HG03378 (cell line): ENCODE data around the gene CD180.

Experiments
- ATAC-seq: cut with Tn5 transposase; IDR thresholded peaks from one replicate; pipeline ENCODE4 v1.9.1; 2021; ENCODE audit warnings: mild to moderate bottlenecking, moderate library complexity; ENCODE audit not compliant: unreplicated experiment

Gene CD180

DNA sequence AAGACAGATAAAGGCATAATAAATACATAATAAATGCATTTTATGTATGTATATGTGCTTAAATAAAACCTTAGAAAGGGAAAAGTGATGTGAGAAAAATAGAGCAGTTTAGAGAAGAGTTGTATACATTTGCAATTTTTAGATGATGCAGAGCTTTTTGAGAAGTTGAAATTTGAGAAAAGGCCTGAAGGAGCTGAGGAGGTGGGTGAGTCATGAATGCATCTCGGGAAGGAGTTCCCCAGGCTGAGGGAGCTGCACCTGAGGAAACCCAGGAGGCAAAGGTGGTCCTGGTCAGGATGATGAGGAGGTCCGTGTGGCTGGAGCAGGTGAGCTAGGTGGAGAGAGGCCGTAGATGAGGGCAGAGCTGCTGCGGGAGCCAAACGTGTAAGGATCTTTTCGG is 17.4 kb upstream of the CD180 start:
- ATAC-seq = no peak

DNA sequence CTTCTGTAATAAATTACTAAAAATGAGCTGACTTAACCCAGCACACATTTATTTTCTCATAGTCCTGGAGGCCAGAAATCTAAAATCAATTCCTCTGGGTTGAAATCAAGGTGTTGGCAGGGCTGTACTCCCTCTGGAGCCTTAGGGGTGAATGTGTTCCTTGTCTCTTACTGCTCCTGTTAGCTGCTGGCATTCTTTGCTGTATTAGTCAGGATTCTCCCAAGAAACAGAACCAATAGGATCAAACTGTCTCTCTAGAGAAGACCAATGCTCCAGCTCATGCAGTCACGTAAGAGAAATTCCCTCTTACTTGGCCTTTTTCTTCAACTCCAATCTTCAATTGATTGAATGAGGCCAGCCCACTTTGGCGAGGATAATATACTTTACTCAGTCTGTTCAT is 15.3 kb upstream of the CD180 start:
- ATAC-seq = no peak

DNA sequence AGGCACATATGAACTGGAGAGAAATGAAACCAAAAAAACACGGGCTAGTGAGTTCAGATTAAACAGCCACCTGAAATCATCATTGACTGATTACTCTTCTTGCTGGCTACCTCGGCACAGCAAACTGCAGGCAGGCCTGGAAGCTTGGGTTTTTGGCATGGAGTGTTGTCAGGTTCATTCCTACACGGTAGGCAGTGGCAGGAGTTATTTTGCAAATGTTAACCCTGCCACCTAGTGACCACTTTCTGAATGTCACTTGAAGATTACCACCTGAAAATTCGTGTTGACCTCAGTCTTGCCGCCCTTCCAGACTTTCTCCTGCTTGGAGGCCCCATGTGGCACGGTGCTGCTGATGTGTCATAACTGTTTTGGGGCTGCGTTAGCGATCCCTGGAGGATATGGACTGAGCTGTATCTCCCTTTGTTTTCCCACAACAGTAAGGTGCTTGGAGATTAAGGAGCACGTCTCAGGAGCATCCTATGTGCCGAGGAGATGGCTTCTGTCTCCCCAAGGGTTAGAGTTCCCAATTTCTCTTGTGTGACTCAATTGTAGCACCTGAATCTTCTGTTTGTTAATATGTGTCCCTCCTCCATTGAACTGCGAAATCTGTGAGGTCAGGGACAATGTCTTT is 12.7 kb upstream of the CD180 start:
- peak; percentile 25 for ATAC-seq

DNA sequence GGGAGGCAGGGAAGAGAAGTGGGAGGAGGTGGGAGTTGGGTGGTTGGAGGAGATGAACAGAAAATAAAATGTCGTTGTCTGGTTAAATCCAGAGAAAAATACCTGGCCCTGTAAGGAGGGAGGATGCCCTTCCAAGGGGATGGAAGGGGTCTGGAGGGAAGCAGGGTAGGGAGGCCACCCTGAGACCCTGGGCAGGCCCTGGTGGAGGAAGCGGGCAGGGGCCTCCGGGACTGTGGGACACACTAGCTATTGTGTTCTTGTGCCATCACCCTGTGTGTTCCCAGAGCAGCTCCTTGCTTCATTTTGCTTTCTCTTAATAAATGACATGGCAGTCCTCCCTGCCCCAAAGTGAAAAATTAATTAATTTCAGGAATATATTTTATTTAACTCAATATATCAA is 11.8 kb upstream of the CD180 start:
- no peak for ATAC-seq

DNA sequence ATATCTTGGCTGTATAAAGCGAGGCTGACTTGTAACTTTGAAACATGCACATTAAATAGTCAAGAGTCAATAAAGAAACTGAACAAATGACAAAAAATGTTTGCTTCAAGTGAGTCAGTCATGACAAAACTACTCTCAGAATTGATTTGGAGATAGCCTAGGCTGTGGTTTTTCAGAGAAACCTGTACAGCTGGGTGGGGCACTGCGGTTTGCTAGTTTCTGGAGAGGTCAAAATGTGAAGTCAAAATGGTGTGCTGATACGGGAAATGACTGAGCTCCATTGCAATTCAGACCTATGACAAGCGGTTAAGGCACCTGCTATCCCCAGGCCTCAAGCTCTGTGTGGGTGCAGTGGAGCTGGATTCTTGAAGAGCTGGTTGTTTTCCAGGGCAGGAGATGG is 10.3 kb upstream of the CD180 start:
- peak; percentile 85 for ATAC-seq

DNA sequence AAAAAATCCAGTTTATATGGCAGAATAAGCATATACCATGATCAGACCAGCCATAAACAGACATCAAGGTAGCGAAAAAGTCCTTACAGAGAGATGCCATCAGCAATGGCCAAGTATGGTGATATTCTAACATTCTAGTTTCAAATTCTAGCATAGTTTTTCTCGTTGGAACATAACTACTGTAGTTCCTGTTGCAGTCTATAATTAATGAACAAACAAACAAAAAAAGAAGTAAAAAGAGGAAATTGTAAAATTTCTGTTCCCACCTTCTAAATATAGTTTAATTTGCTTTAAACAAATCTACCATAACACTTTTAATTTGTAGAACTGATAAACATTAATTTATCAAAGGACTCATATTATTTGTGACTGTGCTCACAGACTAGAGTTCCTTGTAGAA is 9.9 kb upstream of the CD180 start:
- ATAC-seq = no peak

DNA sequence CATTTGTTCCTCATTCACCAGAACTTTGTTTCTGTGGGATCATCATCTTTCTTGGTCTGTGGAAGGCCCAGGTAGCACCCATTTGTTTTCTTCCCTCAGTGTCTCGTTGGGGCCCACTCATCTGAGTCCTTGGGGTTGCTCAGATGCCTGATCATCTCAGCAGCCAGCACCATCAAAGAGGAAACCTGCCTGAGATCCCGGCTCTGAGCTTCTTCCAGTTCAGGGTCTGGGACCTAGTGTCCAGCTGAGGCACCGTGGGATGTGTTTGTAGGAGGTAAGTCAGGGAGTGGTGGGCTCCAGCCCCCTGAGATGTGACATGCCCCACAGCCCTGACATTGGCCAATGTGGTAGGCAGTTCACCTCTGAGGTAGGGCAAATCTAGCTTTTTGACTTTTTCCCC is 9.4 kb upstream of the CD180 start:
- ATAC-seq = no peak

DNA sequence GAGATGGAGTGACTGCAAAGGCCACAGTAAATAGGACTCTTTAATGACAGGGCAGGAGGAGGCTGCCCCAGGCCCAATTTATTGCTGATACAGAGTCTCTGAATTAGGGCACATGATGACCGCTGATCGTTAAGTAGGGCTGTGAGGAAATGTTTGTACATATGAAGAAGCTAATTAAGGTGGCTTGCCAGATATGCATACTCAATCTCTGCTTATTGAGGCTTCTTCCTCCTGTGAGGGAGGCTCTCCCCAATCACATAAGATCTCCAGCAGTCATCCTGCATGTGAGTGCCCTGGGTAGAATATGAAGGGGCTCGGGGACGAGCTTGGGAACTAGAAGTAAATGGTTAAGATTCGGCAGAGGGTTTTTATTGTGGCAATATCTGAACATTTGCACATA is 8.2 kb upstream of the CD180 start:
- no peak for ATAC-seq

DNA sequence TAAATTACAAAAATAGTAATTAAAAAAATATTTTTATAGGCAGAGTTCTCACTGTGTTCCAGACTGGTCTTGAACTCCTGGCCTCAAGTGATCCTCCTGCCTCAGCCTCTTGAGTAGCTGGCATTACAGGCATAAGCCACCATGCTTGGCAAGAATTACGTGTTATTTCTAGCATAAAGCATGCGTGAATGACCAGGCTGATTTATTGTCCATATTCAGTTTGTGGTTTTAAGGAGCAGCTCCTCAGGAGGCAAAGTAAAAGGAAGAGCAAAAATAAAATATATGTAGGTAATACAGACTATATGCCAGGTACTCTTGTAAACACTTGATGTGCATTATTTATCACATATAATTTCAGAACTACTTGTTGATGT is 7.1 kb upstream of the CD180 start:
- no peak for ATAC-seq

DNA sequence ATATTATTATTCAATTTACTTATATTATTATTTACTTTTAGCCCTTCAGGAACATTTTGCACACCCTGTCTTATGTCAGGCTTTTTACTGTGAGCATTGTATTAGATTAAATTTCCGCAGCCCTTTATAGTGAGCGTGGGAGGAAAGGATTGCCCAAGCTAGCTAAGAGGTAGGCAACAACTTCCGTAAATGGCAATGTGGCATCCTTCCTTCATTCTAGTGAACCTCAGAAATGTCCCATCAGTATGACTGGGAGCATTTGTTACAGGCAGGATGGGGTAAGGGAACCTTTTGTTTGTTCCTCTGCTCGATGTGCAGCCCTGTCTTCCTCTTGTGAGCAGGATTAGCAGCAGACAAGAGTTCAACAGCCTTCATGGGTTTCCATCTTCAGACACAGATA is 6.2 kb upstream of the CD180 start:
- ATAC-seq = no peak

DNA sequence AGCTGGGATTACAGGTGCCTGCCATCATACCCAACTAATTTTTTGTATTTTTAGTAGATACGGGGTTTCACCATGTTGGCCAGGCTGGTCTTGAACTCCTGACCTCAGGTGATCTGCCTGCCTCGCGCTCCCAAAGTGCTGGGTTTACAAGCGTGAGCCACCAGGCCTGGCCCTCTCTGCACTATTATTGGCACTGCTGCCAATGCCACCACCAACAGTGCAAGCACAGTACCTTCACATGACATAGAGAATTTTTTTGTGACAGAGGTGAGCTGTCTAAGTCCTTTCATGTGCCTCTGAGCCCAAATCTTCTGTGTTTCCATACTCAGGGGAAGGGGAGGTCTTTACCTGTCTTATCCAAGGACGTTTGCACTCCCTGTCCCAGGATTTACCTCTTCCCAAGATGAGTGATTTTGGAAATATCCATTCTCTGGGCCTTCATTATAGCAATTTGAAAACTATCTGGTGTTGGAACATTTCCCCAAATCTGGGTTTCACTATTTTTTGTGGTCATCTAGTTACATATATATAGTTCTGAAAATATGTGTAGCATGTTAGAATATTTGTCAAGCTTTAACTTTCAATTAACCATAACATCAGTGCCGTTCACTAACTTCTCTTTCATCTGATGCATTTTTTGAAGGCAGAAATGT is 5.4 kb upstream of the CD180 start:
- ATAC-seq = no peak

DNA sequence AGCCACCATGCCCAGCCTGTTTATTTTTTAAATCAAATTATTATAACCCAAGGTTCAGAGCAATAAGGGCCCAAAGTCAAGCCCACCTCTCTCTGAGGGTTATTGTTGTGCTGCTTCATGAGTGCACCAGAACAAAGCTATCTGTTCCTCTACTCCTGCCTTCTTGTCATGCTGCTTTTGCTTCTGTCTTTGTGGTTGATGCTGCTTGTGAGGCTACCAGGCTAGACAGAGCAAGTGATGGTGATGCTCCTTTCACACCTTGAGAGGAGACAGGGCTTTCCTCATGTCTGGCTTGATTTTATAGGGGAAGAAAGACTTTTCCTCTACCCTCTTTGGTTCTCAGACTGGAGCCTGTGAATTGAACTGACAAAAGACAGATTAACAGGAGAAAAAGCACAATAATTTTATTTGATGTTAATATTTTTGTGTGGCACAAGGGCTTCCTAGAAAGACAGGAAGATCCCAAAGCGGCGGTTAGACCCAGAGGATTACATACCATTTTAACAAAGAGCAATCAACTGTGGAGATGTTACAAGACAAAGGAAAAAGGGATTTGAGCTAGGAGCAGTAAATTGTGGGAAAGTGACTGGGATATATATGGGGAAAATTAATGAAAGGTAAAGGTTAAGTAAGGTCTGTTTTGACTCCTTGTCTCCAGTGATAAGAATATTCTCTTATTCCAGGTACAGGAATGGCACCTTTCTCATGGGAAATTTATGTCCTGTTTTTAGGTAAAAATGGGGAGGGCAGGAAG is 4.4 kb upstream of the CD180 start:
- ATAC-seq = peak; percentile 30

DNA sequence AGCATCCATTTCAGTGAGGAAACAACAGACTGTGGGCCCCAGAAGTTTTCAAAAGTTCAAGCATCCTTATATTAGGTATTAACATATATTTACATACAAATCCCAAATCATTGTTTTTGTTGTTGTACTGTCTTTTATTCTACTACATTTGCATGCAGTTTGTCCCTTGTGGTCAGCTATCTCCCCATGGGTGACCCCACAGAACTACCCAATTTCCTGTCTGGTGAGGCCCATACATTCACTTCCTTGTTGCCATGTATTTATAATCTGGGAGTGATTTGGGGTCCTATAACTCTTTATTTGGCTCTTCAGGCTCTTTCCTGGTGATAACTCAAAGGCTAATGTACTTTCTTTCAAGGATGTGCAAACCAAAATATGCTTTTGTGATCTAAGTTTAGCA is 3.3 kb upstream of the CD180 start:
- no peak for ATAC-seq

DNA sequence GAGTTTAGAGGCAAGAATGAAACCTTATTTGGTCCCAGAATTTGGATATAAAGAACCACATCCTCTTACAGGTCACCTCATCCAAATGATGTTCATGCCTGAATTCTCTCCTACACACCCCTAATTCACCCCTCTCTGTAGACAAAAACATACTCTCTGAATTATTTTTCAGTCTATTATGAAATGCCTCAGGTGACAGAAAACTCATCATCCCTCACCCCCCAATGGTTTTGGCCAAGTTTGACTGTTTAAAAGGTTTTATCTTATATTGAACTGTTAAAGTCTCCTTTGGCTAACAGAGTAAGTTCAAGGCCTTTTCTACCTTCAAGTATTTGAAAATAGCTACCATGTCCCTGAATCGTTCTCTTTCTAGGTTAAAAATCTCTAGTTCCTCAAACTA is 2.3 kb upstream of the CD180 start:
- no peak for ATAC-seq

DNA sequence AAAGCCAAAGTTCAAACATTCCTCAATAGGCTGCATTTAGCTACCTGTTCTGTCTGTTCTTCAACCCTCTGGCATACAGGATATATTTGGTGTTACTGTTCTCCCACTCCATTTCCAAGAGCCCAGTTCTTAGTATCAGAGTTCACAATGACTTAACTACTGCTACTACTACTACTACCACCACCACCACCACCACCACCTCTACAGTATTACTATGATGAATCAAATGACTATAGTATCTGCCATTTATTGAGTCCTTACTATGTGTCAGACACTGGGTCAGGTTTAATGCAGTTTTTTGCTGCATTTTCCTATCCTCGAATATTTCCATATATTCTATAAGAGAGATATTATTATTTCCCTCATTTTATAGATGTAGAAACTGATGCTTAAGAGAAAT is 937 bp upstream of the CD180 start:
- ATAC-seq = no peak

DNA sequence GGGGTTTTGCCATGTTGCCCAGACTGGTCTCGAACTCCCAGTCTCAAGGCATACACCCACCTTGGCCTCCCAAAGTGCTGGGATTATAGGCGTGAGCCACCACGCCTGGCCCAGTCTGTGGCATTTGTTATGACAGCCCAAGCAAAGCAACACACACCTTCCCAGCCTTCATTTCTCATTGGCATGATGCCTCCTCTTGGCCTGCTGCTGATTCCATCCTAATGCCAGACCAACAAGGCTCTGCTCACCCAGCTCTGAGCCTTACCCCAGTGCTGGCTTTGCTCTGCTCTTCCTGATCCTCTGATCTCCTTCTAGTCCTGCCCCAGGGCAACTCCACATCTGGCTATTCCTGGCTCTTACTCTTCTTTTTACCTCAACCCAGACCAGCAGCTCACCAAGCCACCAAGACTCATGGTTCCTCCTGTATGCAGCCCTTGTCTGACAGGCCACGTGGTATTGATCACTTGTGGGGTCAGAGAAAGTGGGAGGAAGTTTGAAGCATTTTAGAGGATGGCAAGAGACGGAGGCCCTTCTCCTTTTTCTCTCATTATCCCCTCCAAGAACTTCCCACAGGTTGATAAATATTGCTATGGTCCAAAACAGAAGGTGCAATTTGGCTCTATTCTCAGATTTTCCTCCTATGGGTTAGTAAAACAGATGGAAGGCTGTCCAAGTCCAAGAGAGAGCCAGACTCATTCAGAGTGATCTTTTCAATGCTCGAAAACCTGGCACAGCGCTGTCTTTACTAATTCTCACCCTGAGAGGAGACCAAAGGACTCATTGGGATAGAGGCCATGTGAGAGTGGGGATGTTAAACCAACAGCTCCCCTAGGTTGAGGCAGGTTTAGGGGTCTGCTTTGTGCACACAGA is 958 bp downstream of the CD180 start:
- ATAC-seq = no peak

DNA sequence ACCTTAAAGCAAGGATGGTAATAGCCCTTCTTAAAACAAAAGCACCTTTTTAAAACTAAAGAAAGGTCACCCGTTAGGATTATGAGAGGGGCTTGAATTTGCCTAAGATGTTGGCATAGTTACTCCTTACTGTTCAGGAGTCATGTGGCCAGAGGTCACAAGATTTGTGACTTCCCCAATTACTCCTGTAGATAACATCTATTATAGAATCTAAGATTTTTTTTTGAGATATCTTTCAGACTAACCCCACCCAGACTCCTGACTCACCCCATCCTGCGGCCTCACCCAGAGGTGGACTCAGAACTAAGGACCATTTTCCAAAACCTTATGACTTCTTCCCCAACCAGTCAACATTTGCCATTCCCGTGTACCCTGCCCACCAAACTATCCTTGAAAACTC is 2.4 kb downstream of the CD180 start:
- no peak for ATAC-seq

DNA sequence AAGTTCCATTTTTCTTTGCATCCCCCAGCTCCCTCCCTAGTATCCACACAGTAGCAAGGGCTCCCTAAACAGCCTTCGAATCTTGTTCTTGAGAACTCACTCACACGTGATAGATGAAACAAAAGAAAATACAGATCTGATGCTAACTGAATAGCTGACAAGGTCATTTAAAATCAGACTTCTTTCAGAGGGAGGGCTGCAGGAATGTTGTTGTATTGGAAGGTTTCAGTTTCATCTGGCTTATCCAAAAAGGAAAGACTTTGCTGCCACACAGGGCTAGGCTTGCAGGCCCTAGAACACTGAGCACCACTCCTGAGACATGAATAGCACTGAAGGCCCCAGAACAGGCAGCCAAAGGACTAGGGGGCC is 3.2 kb downstream of the CD180 start:
- ATAC-seq = no peak

DNA sequence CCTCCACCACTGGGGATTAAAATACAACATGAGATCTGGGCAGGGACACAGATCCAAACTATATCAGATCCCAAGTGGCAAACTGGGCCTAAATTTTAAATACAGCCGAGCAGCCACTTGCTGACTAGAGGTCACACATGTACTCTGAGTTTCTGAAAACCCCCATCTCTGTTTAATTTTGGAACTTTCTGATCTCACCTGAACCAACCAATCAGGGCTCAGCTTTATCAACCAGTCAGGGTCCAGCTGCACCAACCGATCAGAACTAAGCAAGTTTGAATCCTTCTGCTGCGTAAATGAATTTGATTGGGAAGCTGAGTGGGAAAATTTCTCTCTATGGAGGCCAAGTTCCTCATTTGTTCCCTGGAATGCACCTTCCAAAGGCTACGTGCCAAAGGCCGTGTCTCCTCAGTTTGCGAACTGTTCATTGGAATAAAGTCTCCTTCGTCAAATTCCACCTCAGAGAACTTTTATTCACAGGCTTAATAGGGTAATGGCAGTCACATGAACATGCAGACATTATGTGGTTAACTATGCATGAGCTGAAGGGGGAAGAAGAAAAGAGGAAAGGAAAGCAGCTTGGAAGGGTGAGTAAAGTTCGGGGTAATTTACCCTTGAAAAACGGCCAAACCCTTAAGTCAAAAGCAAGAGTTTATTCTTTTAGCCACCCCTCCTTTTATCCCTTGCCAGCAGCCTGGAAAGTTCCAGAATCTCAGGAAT is 3.7 kb downstream of the CD180 start:
- ATAC-seq = no peak

DNA sequence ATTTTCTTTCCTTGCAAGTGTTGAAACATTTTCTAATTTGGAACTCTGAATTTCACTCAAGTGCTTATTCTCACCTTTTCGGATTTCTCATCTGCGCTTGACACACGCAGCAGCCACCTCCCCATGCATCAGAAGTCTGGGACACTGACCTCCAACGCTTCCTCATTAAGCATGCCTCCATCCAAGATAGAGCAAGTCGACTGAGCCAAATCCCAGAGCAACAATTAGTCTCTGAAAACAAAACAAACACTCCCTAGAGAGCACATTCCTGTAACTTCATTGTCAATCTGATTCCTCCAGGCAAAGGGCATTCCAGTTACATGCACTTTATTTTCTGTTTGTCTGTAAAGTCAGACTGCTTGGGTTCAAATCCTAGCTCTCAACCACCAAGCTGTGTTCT is 5.7 kb downstream of the CD180 start:
- ATAC-seq = no peak

DNA sequence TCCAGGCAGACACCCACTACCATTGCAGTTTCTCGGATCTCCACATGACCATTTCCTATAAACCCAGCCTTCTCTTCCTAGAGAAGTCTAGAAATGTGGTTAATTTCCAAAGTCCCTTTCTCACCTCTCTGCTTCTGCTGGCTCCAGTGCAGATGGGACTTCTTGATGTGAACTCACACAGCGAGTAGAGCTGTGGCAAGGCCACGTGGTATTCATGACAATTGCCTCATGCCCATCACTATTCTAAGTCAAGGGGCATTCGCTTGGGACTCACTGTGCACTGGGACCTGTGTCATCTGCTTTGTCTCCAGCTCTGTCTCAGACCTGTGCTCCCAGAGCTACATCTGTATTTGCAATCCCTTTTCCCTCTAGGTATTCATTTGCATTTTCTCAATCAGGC is 6.2 kb downstream of the CD180 start:
- ATAC-seq = no peak
